Lower leg skin (tissue), 3 donors: Measurements from ENCODE around the gene EMC9.

Source experiments
- POLR2A ChIP-seq, 2 donors: fragments of 450-650 bp; IDR thresholded peaks; one replicate each; pipeline ENCODE4 v1.6.1; 2016 to 2017; ENCODE audit warnings: antibody characterized with exemption in 2 of 2, mild to moderate bottlenecking in 1 of 2, moderate library complexity in 1 of 2
- TF ChIP-seq, protein P1 (sequence below), 3 donors: fragments of 450-650 bp; IDR thresholded peaks; one replicate each; pipeline ENCODE4 v1.5.1; 2016; ENCODE audit warnings: antibody characterized with exemption in 3 of 3, mild to moderate bottlenecking in 3 of 3, moderate library complexity in 2 of 3

DNA sequence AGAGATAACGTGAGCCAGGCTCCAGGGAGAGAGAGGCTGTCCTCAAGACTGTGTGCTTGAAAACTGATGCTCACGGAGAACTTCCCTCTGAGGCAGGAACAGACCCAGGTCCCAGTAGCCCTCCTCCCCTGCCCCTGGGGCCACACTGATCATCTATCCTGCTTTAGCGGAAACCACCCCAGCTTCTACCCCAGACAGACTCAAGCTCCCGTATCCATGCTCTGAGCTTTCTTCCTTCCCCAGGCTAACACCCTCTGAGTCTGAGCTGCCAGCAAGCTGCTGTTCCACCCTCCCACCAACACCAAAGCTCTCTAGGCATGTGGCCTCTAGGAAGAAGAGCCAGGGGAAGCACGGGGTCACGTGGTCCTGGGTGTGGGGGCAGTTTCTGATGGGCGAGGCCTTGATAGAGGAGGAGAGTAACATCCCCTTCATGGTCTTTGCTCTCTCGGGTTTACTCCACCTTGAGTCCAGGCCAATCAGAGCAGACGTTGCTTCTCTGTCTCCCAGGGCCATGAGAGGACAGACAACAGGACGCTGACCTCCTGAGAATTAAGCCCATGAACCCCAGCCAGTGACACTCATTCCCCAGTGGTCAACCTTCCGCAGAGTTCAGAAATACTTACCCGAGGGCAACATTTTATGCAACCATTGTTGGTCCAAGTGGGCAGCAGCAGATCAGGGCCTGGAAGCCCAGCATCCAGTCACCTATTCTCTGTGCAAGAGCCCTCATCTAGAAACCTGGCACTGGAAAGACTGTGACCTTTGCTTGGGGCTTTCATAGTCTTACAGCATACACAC lies 45.9 kb downstream of the EMC9 start:
- no peak for TF ChIP-seq POLR2A (IDR thresholded peaks at IDR 0.05)
- TF ChIP-seq, protein P1, sequence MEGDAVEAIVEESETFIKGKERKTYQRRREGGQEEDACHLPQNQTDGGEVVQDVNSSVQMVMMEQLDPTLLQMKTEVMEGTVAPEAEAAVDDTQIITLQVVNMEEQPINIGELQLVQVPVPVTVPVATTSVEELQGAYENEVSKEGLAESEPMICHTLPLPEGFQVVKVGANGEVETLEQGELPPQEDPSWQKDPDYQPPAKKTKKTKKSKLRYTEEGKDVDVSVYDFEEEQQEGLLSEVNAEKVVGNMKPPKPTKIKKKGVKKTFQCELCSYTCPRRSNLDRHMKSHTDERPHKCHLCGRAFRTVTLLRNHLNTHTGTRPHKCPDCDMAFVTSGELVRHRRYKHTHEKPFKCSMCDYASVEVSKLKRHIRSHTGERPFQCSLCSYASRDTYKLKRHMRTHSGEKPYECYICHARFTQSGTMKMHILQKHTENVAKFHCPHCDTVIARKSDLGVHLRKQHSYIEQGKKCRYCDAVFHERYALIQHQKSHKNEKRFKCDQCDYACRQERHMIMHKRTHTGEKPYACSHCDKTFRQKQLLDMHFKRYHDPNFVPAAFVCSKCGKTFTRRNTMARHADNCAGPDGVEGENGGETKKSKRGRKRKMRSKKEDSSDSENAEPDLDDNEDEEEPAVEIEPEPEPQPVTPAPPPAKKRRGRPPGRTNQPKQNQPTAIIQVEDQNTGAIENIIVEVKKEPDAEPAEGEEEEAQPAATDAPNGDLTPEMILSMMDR (IDR thresholded peaks at IDR 0.05): peak in 1 of 3 donors; percentile 91
